Endothelial cell of umbilical vein (primary cell): ENCODE data around the gene TRPM1. TPM values are rescaled to one million over a fixed set of nuclear protein-coding genes. Genes with fewer than 3 reads are reported as not detected.

Experiments
- BruUV-seq: library from RNA; stranded (reverse); fragments of 400-500 nt; replicated peaks from 2 replicates; lab custom pipeline; 2021; lab: Mats Ljungman, UMichigan
- CTCF ChIA-PET: fragments of 300-600, 350-600 bp; sonication (Branson Sonifier 250); formaldehyde crosslinking; loops from one replicate; lab custom pipeline; 2021; ENCODE audit warnings: antibody characterized with exemption, inconsistent platforms; lab: Charles Lee
- POLR2A ChIA-PET: fragments of 300-600, 350-600 bp; sonication (Branson Sonifier 250); formaldehyde crosslinking; loops from one replicate; lab custom pipeline; 2021; ENCODE audit warnings: antibody characterized with exemption, inconsistent platforms; lab: Charles Lee
- DNase-seq: peaks from one replicate; pipeline ENCODE4 v3.0.0-alpha.2; 2011; ENCODE audit warnings: low read depth, low spot score
- FAIRE-seq: peaks from 2 replicates; lab custom pipeline; 2011; peaks lifted over from hg19 to GRCh38; lab: Jason Lieb, UNC
- H2AFZ ChIP-seq: 2 replicates; pipeline ENCODE4 v1.6.0; 2012; ENCODE audit warnings: low read depth, low read length, control low read depth, inconsistent platforms
- H3K27ac ChIP-seq: 2 replicates; pipeline ENCODE4 v1.5.1; 2011; ENCODE audit warnings: low read depth, mild to moderate bottlenecking, control low read depth, low read length, moderate library complexity; ENCODE audit not compliant: insufficient read depth
- H3K27me3 ChIP-seq, 2 experiments: 2 replicates each; pipeline versions ENCODE4 v1.6.0 to v1.6.1; 2011; ENCODE audit warnings: low read length in 2 of 2, mixed read lengths in 1 of 2; ENCODE audit not compliant: control insufficient read depth in 2 of 2, insufficient read depth in 2 of 2
- H3K36me3 ChIP-seq, 2 experiments: 2 replicates in 1 of 2; 3 replicates in 1 of 2; pipeline ENCODE4 v1.5.1; 2011; ENCODE audit warnings: low read length in 2 of 2, mild to moderate bottlenecking in 1 of 2, moderate library complexity in 1 of 2; ENCODE audit not compliant: control insufficient read depth in 2 of 2, insufficient read depth in 2 of 2; ENCODE audit errors: extremely low read depth in 1 of 2
- H3K4me1 ChIP-seq: 3 replicates; pipeline ENCODE4 v1.5.1; 2011; ENCODE audit warnings: mild to moderate bottlenecking, low read length; ENCODE audit not compliant: control insufficient read depth, insufficient read depth; ENCODE audit errors: extremely low read depth
- H3K4me2 ChIP-seq: 2 replicates; pipeline ENCODE4 v1.6.1; 2011; ENCODE audit warnings: low read length, control low read depth, mixed read lengths; ENCODE audit not compliant: insufficient read depth
- H3K4me3 ChIP-seq, 3 experiments: fragments of 200-600 bp in 1 of 3; sonication (generic), shearing (Covaris generic) in 1 of 3; replicated peaks in 1 of 3; 2 replicates each; pipeline ENCODE4 v1.5.1; 2011 to 2016; ENCODE audit warnings: control low read depth in 3 of 3, low read length in 3 of 3, mild to moderate bottlenecking in 2 of 3, inconsistent platforms in 1 of 3, low read depth in 1 of 3, moderate library complexity in 1 of 3; ENCODE audit not compliant: insufficient read depth in 1 of 3
- H3K79me2 ChIP-seq: 2 replicates; pipeline ENCODE4 v1.6.0; 2012; ENCODE audit warnings: low read length, inconsistent platforms; ENCODE audit not compliant: control insufficient read depth, insufficient read depth
- H3K9ac ChIP-seq: replicated peaks from 2 replicates; pipeline ENCODE3; 2011; ENCODE audit warnings: low read length, control low read depth; ENCODE audit not compliant: insufficient read depth; ENCODE audit errors: extremely low read depth
- H3K9me1 ChIP-seq: replicated peaks from 3 replicates; pipeline ENCODE4 v1.6.0; 2011; ENCODE audit warnings: mild to moderate bottlenecking, low read length; ENCODE audit not compliant: control insufficient read depth, insufficient read depth; ENCODE audit errors: extremely low read depth
- H3K9me3 ChIP-seq: replicated peaks from 2 replicates; pipeline ENCODE4 v1.5.1; 2012; ENCODE audit warnings: low read length, inconsistent platforms; ENCODE audit not compliant: control insufficient read depth, insufficient read depth
- H4K20me1 ChIP-seq: replicated peaks from 2 replicates; pipeline ENCODE3; 2011; ENCODE audit warnings: mild to moderate bottlenecking, low read length; ENCODE audit not compliant: control insufficient read depth, insufficient read depth; ENCODE audit errors: extremely low read depth
- FOS ChIP-seq: IDR thresholded peaks from 2 replicates; pipeline ENCODE4 v1.6.1; 2011; ENCODE audit warnings: mild to moderate bottlenecking, low read length, moderate library complexity, borderline replicate concordance; ENCODE audit not compliant: insufficient read depth
- GATA2 ChIP-seq: IDR thresholded peaks from 2 replicates; pipeline ENCODE4 v1.7.0; 2011; ENCODE audit warnings: low read depth, mild to moderate bottlenecking, moderate library complexity, mixed read lengths, low read length; ENCODE audit not compliant: insufficient read length, insufficient read depth
- JUN ChIP-seq: IDR thresholded peaks from 2 replicates; pipeline ENCODE4 v1.6.1; 2011; ENCODE audit warnings: borderline replicate concordance, low read depth; ENCODE audit not compliant: insufficient read length, insufficient read depth
- MYC ChIP-seq: IDR thresholded peaks from one replicate; pipeline ENCODE4 v1.6.1; 2011; ENCODE audit warnings: mild to moderate bottlenecking, low read depth, low read length
- POLR2AphosphoS5 ChIP-seq: IDR thresholded peaks from 2 replicates; pipeline ENCODE4 v1.6.1; 2012; ENCODE audit warnings: low read depth, mild to moderate bottlenecking, control low read depth, low read length, moderate library complexity; ENCODE audit not compliant: insufficient read depth
- dilution Hi-C: fragments of 300-500 bp; cut with MboI; formaldehyde crosslinking; loops from one replicate; pipeline ENCODE4 v1.15.0; 2019; ENCODE audit warnings: low sequenced_read_pairs; ENCODE audit not compliant: extremely low pct_ligation_motif_present
- intact Hi-C: fragments of 100-400 bp; cut with micrococcal nuclease; formaldehyde crosslinking; loops from one replicate; pipeline ENCODE4 v1.10.0; 2022
- polyA plus RNA-seq, 4 experiments: library from polyadenylated mRNA; depleted of rRNA in 3 of 4; stranded (reverse) in 3 of 4; unstranded in 1 of 4; fragments of >200 nt; gene quantifications; 2 replicates each; pipeline versions ENCODE4 v1.2.1 to v1.2.3, GENCODE V29; 2011 to 2012; ENCODE audit warnings: missing spikeins in 1 of 4
- total RNA-seq: library from RNA; stranded (reverse); gene quantifications from 2 replicates; pipeline ENCODE4 v1.2.3, GENCODE V29; 2021
- TF ChIP-seq, protein P1 (sequence below), 2 donors: IDR thresholded peaks; 1 replicate in 1 of 2; 2 replicates in 1 of 2; pipeline ENCODE4 v1.5.1; 2011; ENCODE audit warnings: low read length in 2 of 2, mild to moderate bottlenecking in 2 of 2, moderate library complexity in 2 of 2, control low read depth in 1 of 2, inconsistent platforms in 1 of 2, low read depth in 1 of 2; ENCODE audit not compliant: insufficient read depth in 1 of 2; ENCODE audit errors: extremely low read depth in 1 of 2
- TF ChIP-seq, protein P2 (sequence below): IDR thresholded peaks from 2 replicates; pipeline ENCODE4 v1.6.1; 2011; ENCODE audit not compliant: insufficient read depth, insufficient read length

Gene TRPM1
- total and polyA plus RNA-seq, 2 donors (not counting 3 experiments of a cell fraction or from before 2014, with no cell fraction given): 0.19 TPM; not detected in 1

DNA sequence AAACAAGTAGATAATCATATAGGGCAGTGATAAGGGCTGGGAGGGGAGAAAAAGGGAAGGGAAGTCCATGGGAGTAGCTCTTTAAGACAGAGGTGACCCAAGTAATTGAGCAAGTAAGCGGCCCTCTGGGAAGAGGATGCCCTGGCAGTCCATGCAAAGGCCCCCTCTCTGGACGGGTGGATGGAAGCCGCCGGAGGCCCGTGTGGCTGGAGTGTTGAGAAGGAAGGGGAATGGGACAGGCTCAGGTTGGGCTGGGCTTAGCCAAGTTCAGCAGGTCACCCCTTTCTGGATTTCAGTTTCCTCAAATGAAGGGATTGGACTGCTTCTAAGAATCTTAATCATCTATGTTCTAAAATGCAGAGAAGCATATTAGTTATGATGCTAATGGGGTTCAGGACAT, 32.4 kb upstream of the TRPM1 start:
- ChIA-PET CTCF (interaction anchor here (1.1 kb wide), 2 partner anchors 10 to 275 kb away, joined by 3 to 4 read pairs; no protein-coding TSS in a partner anchor), POLR2A (no interaction called here)
- dilution Hi-C loops: no loop called here
- DNase-seq (no peak), FAIRE-seq (no peak)
- Histone ChIP-seq H3K4me3 (no peak overlapping the region), H3K36me3 (no peaks in the 10 kb centered on the region), H3K9me3 (no peaks in the 10 kb centered on the region), H3K27ac (no peak overlapping the region), H4K20me1 (no peaks in the 10 kb centered on the region), H3K9ac (no peak overlapping the region), H3K79me2 (no peaks in the 10 kb centered on the region), H3K9me1 (no peaks in the 10 kb centered on the region), H3K4me2 (no peak overlapping the region), H3K27me3 (peaks cover 0 to 7% of the 10 kb centered on the region in 2 experiments), H3K4me1 (peaks cover 3% of the 10 kb centered on the region), H2AFZ (no peak overlapping the region)
- BruUV-seq: no TSS peak
- TF ChIP-seq JUN (no peak), MYC (no peak), POLR2AphosphoS5 (no peak), GATA2 (no peak), FOS (no peak)
- TF ChIP-seq, protein P1, sequence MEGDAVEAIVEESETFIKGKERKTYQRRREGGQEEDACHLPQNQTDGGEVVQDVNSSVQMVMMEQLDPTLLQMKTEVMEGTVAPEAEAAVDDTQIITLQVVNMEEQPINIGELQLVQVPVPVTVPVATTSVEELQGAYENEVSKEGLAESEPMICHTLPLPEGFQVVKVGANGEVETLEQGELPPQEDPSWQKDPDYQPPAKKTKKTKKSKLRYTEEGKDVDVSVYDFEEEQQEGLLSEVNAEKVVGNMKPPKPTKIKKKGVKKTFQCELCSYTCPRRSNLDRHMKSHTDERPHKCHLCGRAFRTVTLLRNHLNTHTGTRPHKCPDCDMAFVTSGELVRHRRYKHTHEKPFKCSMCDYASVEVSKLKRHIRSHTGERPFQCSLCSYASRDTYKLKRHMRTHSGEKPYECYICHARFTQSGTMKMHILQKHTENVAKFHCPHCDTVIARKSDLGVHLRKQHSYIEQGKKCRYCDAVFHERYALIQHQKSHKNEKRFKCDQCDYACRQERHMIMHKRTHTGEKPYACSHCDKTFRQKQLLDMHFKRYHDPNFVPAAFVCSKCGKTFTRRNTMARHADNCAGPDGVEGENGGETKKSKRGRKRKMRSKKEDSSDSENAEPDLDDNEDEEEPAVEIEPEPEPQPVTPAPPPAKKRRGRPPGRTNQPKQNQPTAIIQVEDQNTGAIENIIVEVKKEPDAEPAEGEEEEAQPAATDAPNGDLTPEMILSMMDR (IDR thresholded peaks at IDR 0.05; ENCODE audit: extremely low read depth in 1 of 2, insufficient read depth in 1 of 2, low read depth in 1 of 2, low read length in 2 of 2): no peak
- TF ChIP-seq, protein P2, sequence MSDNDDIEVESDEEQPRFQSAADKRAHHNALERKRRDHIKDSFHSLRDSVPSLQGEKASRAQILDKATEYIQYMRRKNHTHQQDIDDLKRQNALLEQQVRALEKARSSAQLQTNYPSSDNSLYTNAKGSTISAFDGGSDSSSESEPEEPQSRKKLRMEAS: no peak
- intact Hi-C loops: no loop called here
